ENCODE data around the gene PCARE.

PCARE gene

GRCh38 chr2:29040552-29040951 is 33.8 kb downstream of the PCARE start:
- Histone ChIP-seq H3K27me3 (ENCODE audit: insufficient read depth, low read depth, severe bottlenecking) (no peaks in the 10 kb centered on the region), H3K36me3 (no peaks in the 10 kb centered on the region), H3K4me3 (ENCODE audit: low read depth, low read length) (no peak overlapping the region), H3K27ac (no peak overlapping the region), H3K9me3 (ENCODE audit: severe bottlenecking) (no peaks in the 10 kb centered on the region)
- DNase-seq = no peak
- TF ChIP-seq CTCF (IDR thresholded peaks at IDR 0.05; ENCODE audit: low read depth, low read length) = no peak

GRCh38 chr2:29039718-29040480 is 34.4 kb downstream of the PCARE start:
- DNase-seq = no peak
- Histone ChIP-seq H3K27me3 (ENCODE audit: insufficient read depth, low read depth, severe bottlenecking) (no peaks in the 10 kb centered on the region), H3K4me3 (ENCODE audit: low read depth, low read length) (no peak overlapping the region), H3K36me3 (no peaks in the 10 kb centered on the region), H3K27ac (no peak overlapping the region), H3K9me3 (ENCODE audit: severe bottlenecking) (no peaks in the 10 kb centered on the region)
- TF ChIP-seq CTCF (IDR thresholded peaks at IDR 0.05; ENCODE audit: low read depth, low read length) = no peak

- no peak overlapping the region for H3K4me3 ChIP-seq (ENCODE audit: low read depth, low read length)
- H3K27ac ChIP-seq = no peak overlapping the region
- DNase-seq = no peak
- H3K9me3 ChIP-seq (ENCODE audit: severe bottlenecking) = no peaks in the 10 kb centered on the region
- no peaks in the 10 kb centered on the region for H3K36me3 ChIP-seq
- 0 out of 2 replicates have a peak, but pooled peaks have one; percentile 4 for TF ChIP-seq CTCF (IDR thresholded peaks at IDR 0.05; ENCODE audit: low read depth, low read length)
- no peaks in the 10 kb centered on the region for H3K27me3 ChIP-seq (ENCODE audit: insufficient read depth, low read depth, severe bottlenecking)
These were observed 39.1 kb downstream of the PCARE start for GRCh38 chr2:29035016-29035745.

GRCh38 chr2:29033656-29034055 is 40.7 kb downstream of the PCARE start:
- no peak overlapping the region for H3K4me3 ChIP-seq (ENCODE audit: low read depth, low read length)
- no peaks in the 10 kb centered on the region for H3K36me3 ChIP-seq
- TF ChIP-seq CTCF (IDR thresholded peaks at IDR 0.05; ENCODE audit: low read depth, low read length) = no peak
- H3K27ac ChIP-seq = no peak overlapping the region
- DNase-seq = no peak
- H3K27me3 ChIP-seq (ENCODE audit: insufficient read depth, low read depth, severe bottlenecking) = no peaks in the 10 kb centered on the region
- H3K9me3 ChIP-seq (ENCODE audit: severe bottlenecking) = no peaks in the 10 kb centered on the region

GRCh38 chr2:29033172-29033571 is 41.2 kb downstream of the PCARE start:
- Histone ChIP-seq H3K27me3 (ENCODE audit: insufficient read depth, low read depth, severe bottlenecking) (no peaks in the 10 kb centered on the region), H3K4me3 (ENCODE audit: low read depth, low read length) (no peak overlapping the region), H3K36me3 (no peaks in the 10 kb centered on the region), H3K27ac (no peak overlapping the region), H3K9me3 (ENCODE audit: severe bottlenecking) (no peaks in the 10 kb centered on the region)
- no peak for DNase-seq
- no peak for TF ChIP-seq CTCF (IDR thresholded peaks at IDR 0.05; ENCODE audit: low read depth, low read length)

Measured in WERI-Rb-1 (cell line).